ENCODE data around the gene SHROOM1. TPM values are rescaled to one million over a fixed set of nuclear protein-coding genes. Genes with fewer than 3 reads are reported as not detected.
"Not testable (repeated sequence)": the region's sequence is repeated elsewhere in the genome, so short reads cannot be mapped to it uniquely, and the experiment has no call there.

The SHROOM1 gene
- total and polyA plus RNA-seq, 2 donors (not counting 1 experiment from before 2014, with no cell fraction given), result 1.3 to 2.3 TPM

DNA sequence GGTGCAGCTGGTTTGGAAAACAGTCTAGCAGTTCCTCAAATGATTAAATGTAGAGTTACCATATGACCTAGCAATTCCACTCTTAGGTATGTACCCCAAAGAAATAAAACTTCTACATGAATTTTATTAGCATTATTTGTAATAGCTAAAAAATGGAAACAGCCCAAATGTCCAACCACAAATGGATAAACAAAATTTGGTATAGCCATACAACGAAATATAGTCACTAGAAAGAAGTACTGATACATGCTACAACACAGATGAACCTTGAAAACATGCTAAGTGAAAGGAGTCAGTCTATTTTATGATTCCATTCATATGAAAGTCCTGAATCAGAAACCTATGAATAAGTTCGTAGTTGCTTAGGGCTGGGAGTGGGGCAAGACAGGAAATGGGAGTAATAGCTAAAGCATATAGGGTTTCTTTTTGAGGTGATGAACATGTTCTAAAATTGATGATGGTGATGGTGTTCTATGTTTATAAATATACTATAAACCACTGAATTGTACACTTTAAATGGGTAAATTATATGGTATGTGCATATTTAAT is 29.5 kb upstream of the SHROOM1 start:
- DNase-seq, result no peak

GRCh38 chr5:132856011-132856410 is 25.6 kb upstream of the SHROOM1 start:
- Mint-ChIP-seq H3K27ac (no peak overlapping the region), H3K9me3 (ENCODE audit: insufficient read depth) (no peaks in the 10 kb centered on the region), H3K4me3 (no peak overlapping the region), H3K27me3 (peaks cover 17% of the 10 kb centered on the region), H3K4me1 (no peaks in the 10 kb centered on the region)
- no peaks in the 10 kb centered on the region for H3K4me1 ChIP-seq (ENCODE audit: control insufficient read depth in 2 of 2, insufficient read depth in 2 of 2, low read length in 2 of 2)
- H3K4me3 ChIP-seq (ENCODE audit: control extremely low read depth in 1 of 5, extremely low read depth in 1 of 5, insufficient read depth in 1 of 5, low read depth in 2 of 5, low read length in 4 of 5), result no peak overlapping the region
- CTCF ChIA-PET, result no interaction called here
- no peaks in the 10 kb centered on the region for H4K20me1 ChIP-seq (ENCODE audit: control insufficient read depth, insufficient read depth, low read length, poor library complexity, severe bottlenecking)
- H3K27me3 ChIP-seq (replicated peaks in 1 of 4; ENCODE audit: control extremely low read depth in 1 of 4, control insufficient read depth in 3 of 4, insufficient read depth in 4 of 4, low read length in 3 of 4), result peaks cover 0 to 4% (median 0%) of the 10 kb centered on the region in 4 experiments
- H3K9me3 ChIP-seq (ENCODE audit: control extremely low read depth in 1 of 3, control insufficient read depth in 2 of 3, insufficient read depth in 1 of 3, low read length in 2 of 3), result no peaks in the 10 kb centered on the region
- H3K79me2 ChIP-seq (ENCODE audit: control insufficient read depth, insufficient read depth, low read length), result no peaks in the 10 kb centered on the region
- POLR2A ChIA-PET, result no interaction called here
- no peak overlapping the region for H3K4me2 ChIP-seq (replicated peaks; ENCODE audit: low read depth, low read length, poor library complexity, severe bottlenecking)
- DNase-seq (no peak), ATAC-seq (ENCODE audit: low read depth) (no peak)
- no peak overlapping the region for H3K27ac ChIP-seq (ENCODE audit: low read length in 2 of 2)
- TF ChIP-seq EZH2 (IDR thresholded peaks at IDR 0.05; ENCODE audit: borderline replicate concordance, insufficient read depth, low read depth, low read length, poor library complexity, severe bottlenecking), result no peak
- TF ChIP-seq, protein P1, sequence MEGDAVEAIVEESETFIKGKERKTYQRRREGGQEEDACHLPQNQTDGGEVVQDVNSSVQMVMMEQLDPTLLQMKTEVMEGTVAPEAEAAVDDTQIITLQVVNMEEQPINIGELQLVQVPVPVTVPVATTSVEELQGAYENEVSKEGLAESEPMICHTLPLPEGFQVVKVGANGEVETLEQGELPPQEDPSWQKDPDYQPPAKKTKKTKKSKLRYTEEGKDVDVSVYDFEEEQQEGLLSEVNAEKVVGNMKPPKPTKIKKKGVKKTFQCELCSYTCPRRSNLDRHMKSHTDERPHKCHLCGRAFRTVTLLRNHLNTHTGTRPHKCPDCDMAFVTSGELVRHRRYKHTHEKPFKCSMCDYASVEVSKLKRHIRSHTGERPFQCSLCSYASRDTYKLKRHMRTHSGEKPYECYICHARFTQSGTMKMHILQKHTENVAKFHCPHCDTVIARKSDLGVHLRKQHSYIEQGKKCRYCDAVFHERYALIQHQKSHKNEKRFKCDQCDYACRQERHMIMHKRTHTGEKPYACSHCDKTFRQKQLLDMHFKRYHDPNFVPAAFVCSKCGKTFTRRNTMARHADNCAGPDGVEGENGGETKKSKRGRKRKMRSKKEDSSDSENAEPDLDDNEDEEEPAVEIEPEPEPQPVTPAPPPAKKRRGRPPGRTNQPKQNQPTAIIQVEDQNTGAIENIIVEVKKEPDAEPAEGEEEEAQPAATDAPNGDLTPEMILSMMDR (IDR thresholded peaks at IDR 0.05), result no peak
- H3K9ac ChIP-seq (ENCODE audit: low read length), result no peak overlapping the region
- 100% methylated on average over 1 of the region's 3 CpGs for WGBS (ENCODE audit: insufficient coverage)
- intact Hi-C loops (cut with micrococcal nuclease), result no loop called here
- no peak overlapping the region for H2AFZ ChIP-seq (ENCODE audit: insufficient read depth, low read depth, low read length, poor library complexity, severe bottlenecking)
- no peaks in the 10 kb centered on the region for H3K36me3 ChIP-seq (replicated peaks in 1 of 2; ENCODE audit: control extremely low read depth in 1 of 2, control insufficient read depth in 1 of 2, extremely low read depth in 1 of 2, insufficient read depth in 2 of 2, low read length in 1 of 2)

More for the DNA sequence above, 29.5 kb upstream of the SHROOM1 start:
- no peak overlapping the region for H3K4me3 Mint-ChIP-seq
- Histone ChIP-seq H3K36me3 (replicated peaks in 1 of 2; ENCODE audit: control extremely low read depth in 1 of 2, control insufficient read depth in 1 of 2, extremely low read depth in 1 of 2, insufficient read depth in 2 of 2, low read length in 1 of 2) (no peaks in the 10 kb centered on the region), H3K79me2 (ENCODE audit: control insufficient read depth, insufficient read depth, low read length) (no peaks in the 10 kb centered on the region), H3K9me3 (ENCODE audit: control extremely low read depth in 1 of 3, control insufficient read depth in 2 of 3, insufficient read depth in 1 of 3, low read length in 2 of 3) (no peaks in the 10 kb centered on the region), H3K4me3 (ENCODE audit: control extremely low read depth in 1 of 5, extremely low read depth in 1 of 5, insufficient read depth in 1 of 5, low read depth in 2 of 5, low read length in 4 of 5) (no peak overlapping the region), H3K27me3 (replicated peaks in 1 of 4; ENCODE audit: control extremely low read depth in 1 of 4, control insufficient read depth in 3 of 4, insufficient read depth in 4 of 4, low read length in 3 of 4) (peaks cover 0 to 4% (median 0%) of the 10 kb centered on the region in 4 experiments), H3K27ac (ENCODE audit: low read length in 2 of 2) (no peak overlapping the region), H3K9ac (ENCODE audit: low read length) (no peak overlapping the region), H4K20me1 (ENCODE audit: control insufficient read depth, insufficient read depth, low read length, poor library complexity, severe bottlenecking) (no peaks in the 10 kb centered on the region), H3K4me1 (ENCODE audit: control insufficient read depth in 2 of 2, insufficient read depth in 2 of 2, low read length in 2 of 2) (no peaks in the 10 kb centered on the region), H2AFZ (ENCODE audit: insufficient read depth, low read depth, low read length, poor library complexity, severe bottlenecking) (no peak overlapping the region), H3K4me2 (replicated peaks; ENCODE audit: low read depth, low read length, poor library complexity, severe bottlenecking) (no peak overlapping the region)
- no peak overlapping the region for H3K27ac Mint-ChIP-seq
- no peak for ATAC-seq (ENCODE audit: low read depth)
- TF ChIP-seq, protein P1 (IDR thresholded peaks at IDR 0.05), result no peak
- no peak for TF ChIP-seq EZH2 (IDR thresholded peaks at IDR 0.05; ENCODE audit: borderline replicate concordance, insufficient read depth, low read depth, low read length, poor library complexity, severe bottlenecking)
- no CpG with 5 or more reads among the region's 2 CpGs for WGBS (ENCODE audit: insufficient coverage)
- POLR2A ChIA-PET, result no interaction called here
- no peaks in the 10 kb centered on the region for H3K9me3 Mint-ChIP-seq (ENCODE audit: insufficient read depth)
- peaks cover 12% of the 10 kb centered on the region for H3K27me3 Mint-ChIP-seq
- CTCF ChIA-PET, result interaction anchor here (1.9 kb wide), 1 partner anchor 23 kb away, joined by 4 read pairs; no protein-coding TSS in a partner anchor
- intact Hi-C loops (cut with micrococcal nuclease), result no loop called here
- H3K4me1 Mint-ChIP-seq, result no peaks in the 10 kb centered on the region

- H3K27ac Mint-ChIP-seq; H3K9me3 ChIP-seq (ENCODE audit: control extremely low read depth in 1 of 3, control insufficient read depth in 2 of 3, insufficient read depth in 1 of 3, low read length in 2 of 3); H3K4me3 ChIP-seq (ENCODE audit: control extremely low read depth in 1 of 5, extremely low read depth in 1 of 5, insufficient read depth in 1 of 5, low read depth in 2 of 5, low read length in 4 of 5); H3K9me3 Mint-ChIP-seq (ENCODE audit: insufficient read depth); H3K4me1 Mint-ChIP-seq; POLR2A ChIA-PET; H3K36me3 ChIP-seq (replicated peaks in 1 of 2; ENCODE audit: control extremely low read depth in 1 of 2, control insufficient read depth in 1 of 2, extremely low read depth in 1 of 2, insufficient read depth in 2 of 2, low read length in 1 of 2); H3K27ac ChIP-seq (ENCODE audit: low read length in 2 of 2); H3K4me3 Mint-ChIP-seq; intact Hi-C loops (cut with micrococcal nuclease); ATAC-seq (ENCODE audit: low read depth); DNase-seq; H3K9ac ChIP-seq (ENCODE audit: low read length); H3K79me2 ChIP-seq (ENCODE audit: control insufficient read depth, insufficient read depth, low read length); H4K20me1 ChIP-seq (ENCODE audit: control insufficient read depth, insufficient read depth, low read length, poor library complexity, severe bottlenecking); H3K4me1 ChIP-seq (ENCODE audit: control insufficient read depth in 2 of 2, insufficient read depth in 2 of 2, low read length in 2 of 2); H2AFZ ChIP-seq (ENCODE audit: insufficient read depth, low read depth, low read length, poor library complexity, severe bottlenecking); H3K27me3 ChIP-seq (replicated peaks in 1 of 4; ENCODE audit: control extremely low read depth in 1 of 4, control insufficient read depth in 3 of 4, insufficient read depth in 4 of 4, low read length in 3 of 4); H3K4me2 ChIP-seq (replicated peaks; ENCODE audit: low read depth, low read length, poor library complexity, severe bottlenecking): not testable (repeated sequence)
- WGBS (ENCODE audit: insufficient coverage), result 96% methylated on average over 5 of the region's 5 CpGs
- CTCF ChIA-PET, result interaction anchor here (2.2 kb wide), 1 partner anchor 26 kb away, joined by 9 read pairs; no protein-coding TSS in a partner anchor
- peaks cover 17% of the 10 kb centered on the region for H3K27me3 Mint-ChIP-seq
These were observed 24.5 kb upstream of the SHROOM1 start for GRCh38 chr5:132854992-132855391.

Data from B cell (primary cell).